Measurements from ENCODE around the gene MCCD1. TPM values are rescaled to one million over a fixed set of nuclear protein-coding genes. Genes with fewer than 3 reads are reported as not detected.
A peak's percentile ranks its signal among the peaks of the same experiment; 100 is the strongest.

The MCCD1 gene
- total RNA-seq = not detected

- H3K27ac ChIP-seq = no peak within 1 kb of the TSS
- whole genome bisulfite sequencing = 59% methylated on average over 7 of the region's 7 CpGs
- no peaks in the 10 kb centered on the region for H3K27me3 ChIP-seq
- H3K4me1 ChIP-seq = no peaks in the 10 kb centered on the region
- H3K9me3 ChIP-seq = no peaks in the 10 kb centered on the region
- TF ChIP-seq CTCF (IDR thresholded peaks at IDR 0.05) (no peak), EP300 (IDR thresholded peaks at IDR 0.05) (no peak), POLR2AphosphoS5 (IDR thresholded peaks at IDR 0.05) (no peak), POLR2A (IDR thresholded peaks at IDR 0.05) (no peak)
- no peak for DNase-seq (ENCODE audit: low spot score in 2 of 2)
- H3K36me3 ChIP-seq = peaks cover 45% of the 10 kb centered on the region
- no peak within 1 kb of the TSS for H3K4me3 ChIP-seq
Observed at GRCh38 chr6:31528821-31529328, at the start of gene MCCD1. MCCD1 (plus strand) TSS chr6:31528962; CDS start chr6:31529015, 53 bp downstream.

- Histone ChIP-seq H3K4me1 (peaks cover 2% of the 10 kb centered on the region), H3K27ac (no peak overlapping the region), H3K36me3 (no peaks in the 10 kb centered on the region), H3K9me3 (no peaks in the 10 kb centered on the region), H3K4me3 (no peak overlapping the region), H3K27me3 (no peaks in the 10 kb centered on the region)
- 85% methylated on average over 5 of the region's 5 CpGs for WGBS
- no peak for TF ChIP-seq EP300 (IDR thresholded peaks at IDR 0.05)
- TF ChIP-seq POLR2AphosphoS5 (IDR thresholded peaks at IDR 0.05) = no peak
- TF ChIP-seq POLR2A (IDR thresholded peaks at IDR 0.05) = no peak
- TF ChIP-seq CTCF (IDR thresholded peaks at IDR 0.05) = no peak
- peak in 1 of 2 donors; percentile 16 for DNase-seq (ENCODE audit: low spot score in 2 of 2)
Observed at GRCh38 chr6:31479151-31479932, 49.4 kb upstream of the MCCD1 start.

GRCh38 chr6:31479933-31480535 is 48.7 kb upstream of the MCCD1 start:
- no peak overlapping the region for H3K27ac ChIP-seq
- 65% methylated on average over 3 of the region's 3 CpGs for WGBS
- no peaks in the 10 kb centered on the region for H3K27me3 ChIP-seq
- H3K4me3 ChIP-seq = no peak overlapping the region
- H3K9me3 ChIP-seq = no peaks in the 10 kb centered on the region
- H3K4me1 ChIP-seq = no peaks in the 10 kb centered on the region
- peak in 1 of 2 donors; percentile 49 for DNase-seq (ENCODE audit: low spot score in 2 of 2)
- no peak for TF ChIP-seq POLR2A (IDR thresholded peaks at IDR 0.05)
- no peak for TF ChIP-seq CTCF (IDR thresholded peaks at IDR 0.05)
- TF ChIP-seq EP300 (IDR thresholded peaks at IDR 0.05) = no peak
- no peak for TF ChIP-seq POLR2AphosphoS5 (IDR thresholded peaks at IDR 0.05)
- H3K36me3 ChIP-seq = no peaks in the 10 kb centered on the region

GRCh38 chr6:31480574-31480973 is 48.2 kb upstream of the MCCD1 start:
- H3K4me3 ChIP-seq = no peak overlapping the region
- no peaks in the 10 kb centered on the region for H3K9me3 ChIP-seq
- no peaks in the 10 kb centered on the region for H3K27me3 ChIP-seq
- WGBS = 88% methylated on average over 11 of the region's 11 CpGs
- no peaks in the 10 kb centered on the region for H3K4me1 ChIP-seq
- no peaks in the 10 kb centered on the region for H3K36me3 ChIP-seq
- peak in 1 of 2 donors; percentile 48 for DNase-seq (ENCODE audit: low spot score in 2 of 2)
- H3K27ac ChIP-seq = no peak overlapping the region
- TF ChIP-seq POLR2AphosphoS5 (IDR thresholded peaks at IDR 0.05) = no peak
- TF ChIP-seq POLR2A (IDR thresholded peaks at IDR 0.05) = no peak

GRCh38 chr6:31483392-31483791 is 45.4 kb upstream of the MCCD1 start:
- H3K27me3 ChIP-seq = no peaks in the 10 kb centered on the region
- no peak for TF ChIP-seq EP300 (IDR thresholded peaks at IDR 0.05)
- TF ChIP-seq POLR2AphosphoS5 (IDR thresholded peaks at IDR 0.05) = no peak
- TF ChIP-seq CTCF (IDR thresholded peaks at IDR 0.05) = no peak
- TF ChIP-seq POLR2A (IDR thresholded peaks at IDR 0.05) = no peak
- H3K9me3 ChIP-seq = no peaks in the 10 kb centered on the region
- H3K4me3 ChIP-seq = no peak overlapping the region
- H3K27ac ChIP-seq = no peak overlapping the region
- no peak for DNase-seq (ENCODE audit: low spot score in 2 of 2)
- H3K36me3 ChIP-seq = no peaks in the 10 kb centered on the region
- no peaks in the 10 kb centered on the region for H3K4me1 ChIP-seq
- WGBS = 51% methylated on average over 2 of the region's 2 CpGs

All from suprapubic skin (tissue), 4 donors.